GM18867 (cell line): ENCODE results near the gene BLTP3A.
"Not testable (repeated sequence)": the region's sequence is repeated elsewhere in the genome, so short reads cannot be mapped to it uniquely, and the experiment has no call there.

ENCODE experiments used
- ATAC-seq: cut with Tn5 transposase; IDR thresholded peaks from one replicate; pipeline ENCODE4 v1.9.1; 2021; ENCODE audit warnings: mild to moderate bottlenecking, moderate library complexity; ENCODE audit not compliant: unreplicated experiment

The BLTP3A gene

DNA sequence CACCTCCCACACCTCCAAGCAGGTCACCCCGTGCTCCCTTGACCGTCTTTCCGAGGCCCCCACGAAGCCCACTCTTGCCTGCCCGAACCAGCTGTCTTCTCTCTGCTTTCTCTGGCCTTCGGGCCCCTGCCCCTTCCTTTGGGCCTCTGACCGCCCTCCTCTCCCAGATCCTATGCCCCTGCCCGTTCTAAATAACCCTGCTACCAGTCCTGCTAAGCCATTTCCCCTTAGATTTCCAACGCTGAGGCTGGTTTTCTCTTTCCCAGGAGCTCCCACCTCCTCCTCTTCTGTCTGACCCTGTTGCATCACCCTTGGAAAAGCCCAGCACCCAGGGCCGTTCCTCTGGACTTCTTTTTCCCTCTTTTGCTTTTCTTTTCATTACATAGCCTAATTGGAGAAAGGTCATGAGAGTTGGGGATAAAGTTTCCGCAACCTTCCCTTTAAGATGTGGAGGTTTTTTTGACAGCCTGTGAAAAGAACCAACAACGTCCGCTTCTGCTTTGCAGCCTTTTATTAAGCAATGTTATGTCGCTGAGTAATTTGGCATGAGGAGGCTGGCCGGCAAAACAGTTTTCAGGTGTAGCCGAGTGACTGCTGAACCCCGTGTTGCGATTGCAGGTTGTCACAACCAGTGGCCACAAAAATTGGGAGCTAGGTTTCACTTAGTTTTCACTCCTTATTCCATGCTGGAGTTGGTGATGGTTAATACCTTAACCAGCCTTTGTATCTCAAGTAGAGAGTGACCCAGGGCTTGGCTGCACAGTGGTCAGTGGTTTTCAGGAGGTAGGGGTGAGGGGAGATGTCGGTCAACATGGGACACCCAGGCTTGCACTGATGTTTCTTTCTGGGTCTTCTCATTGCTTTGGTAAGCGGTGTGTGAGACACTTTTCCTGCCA is 970 bp downstream of the BLTP3A start:
- ATAC-seq, result peak; percentile 10

DNA sequence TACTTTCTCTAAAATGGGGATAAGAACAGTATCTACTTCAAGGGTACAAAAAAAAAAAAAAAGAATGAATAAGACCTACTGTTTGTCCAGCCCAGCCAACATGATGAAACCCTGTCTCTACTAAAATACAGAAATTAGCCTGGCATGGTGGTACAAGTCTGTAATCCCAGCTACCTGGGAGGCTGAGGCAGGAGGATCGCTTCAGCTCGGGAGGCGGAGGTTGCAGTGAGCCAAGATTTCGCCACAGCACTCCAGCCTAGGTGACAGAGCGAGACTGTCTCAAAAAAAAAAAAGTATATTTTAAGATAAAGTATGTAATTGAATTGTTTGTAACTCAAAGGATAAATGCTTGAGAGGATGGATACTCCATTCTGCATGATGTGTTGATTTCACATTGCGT is 2.0 kb downstream of the BLTP3A start:
- ATAC-seq, result no peak

DNA sequence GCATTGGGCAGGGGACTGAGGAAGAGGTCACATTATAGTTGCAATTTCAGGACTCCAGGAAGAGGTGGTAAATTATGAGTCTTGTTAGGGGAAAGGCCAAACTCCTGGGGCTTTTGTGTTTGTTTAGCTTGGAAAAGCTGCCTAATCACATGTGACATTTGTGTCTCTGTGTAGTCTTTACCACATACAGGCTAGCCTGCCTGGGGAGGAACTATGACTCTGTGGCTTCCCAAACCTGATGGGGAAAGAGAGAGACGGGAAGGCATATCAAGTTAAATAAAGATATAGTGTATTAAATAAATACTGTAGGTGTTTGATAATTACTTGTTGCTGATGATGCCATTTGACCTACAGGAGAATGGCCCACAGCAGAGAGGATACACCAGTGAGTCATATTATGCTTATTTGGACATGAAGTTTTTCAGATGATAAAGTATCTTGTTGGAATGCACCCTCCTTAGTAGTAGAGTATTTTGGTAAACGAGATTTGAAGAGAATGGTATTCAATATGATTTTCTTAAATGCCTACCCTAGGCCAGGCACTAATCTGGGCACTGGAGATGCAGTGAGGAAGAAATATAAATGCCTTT is 4.0 kb downstream of the BLTP3A start:
- ATAC-seq, result no peak

DNA sequence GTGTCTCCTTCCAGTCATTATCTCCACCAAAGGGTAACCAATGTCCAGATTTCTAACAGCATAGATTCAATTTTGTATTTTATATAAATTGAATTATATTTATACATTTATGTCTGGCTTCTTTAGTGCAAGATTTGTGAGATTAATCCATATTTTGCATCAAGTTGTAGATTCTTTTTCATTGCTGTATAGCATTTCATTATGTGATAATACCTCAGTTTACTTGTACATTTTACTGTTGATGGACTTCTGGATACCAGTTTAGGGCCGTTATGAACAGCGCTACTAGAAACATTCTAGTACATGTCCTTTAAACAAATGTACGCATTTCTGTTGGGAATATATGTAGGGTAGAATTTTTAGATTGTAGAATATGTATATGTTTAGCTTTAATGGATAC is 6.2 kb downstream of the BLTP3A start:
- no peak for ATAC-seq

DNA sequence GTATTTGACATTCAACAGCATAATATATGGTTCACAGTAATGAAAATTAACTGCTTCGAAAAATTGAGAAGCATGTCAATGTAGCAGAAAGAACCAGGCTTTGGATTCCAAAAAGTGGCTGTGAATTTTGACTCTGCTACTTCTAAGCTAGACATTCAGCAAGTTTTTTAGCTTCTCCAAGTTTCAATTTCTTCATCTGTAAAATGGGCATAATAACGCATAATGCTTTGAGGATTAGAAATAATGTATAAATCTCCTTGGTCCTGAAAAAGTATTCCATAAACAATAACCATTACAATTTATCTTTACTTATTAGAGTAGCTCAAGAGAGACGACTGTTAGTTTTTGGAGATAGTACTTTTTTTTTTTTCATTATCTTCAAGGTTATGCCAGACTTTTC is 7.7 kb downstream of the BLTP3A start:
- ATAC-seq, result no peak

DNA sequence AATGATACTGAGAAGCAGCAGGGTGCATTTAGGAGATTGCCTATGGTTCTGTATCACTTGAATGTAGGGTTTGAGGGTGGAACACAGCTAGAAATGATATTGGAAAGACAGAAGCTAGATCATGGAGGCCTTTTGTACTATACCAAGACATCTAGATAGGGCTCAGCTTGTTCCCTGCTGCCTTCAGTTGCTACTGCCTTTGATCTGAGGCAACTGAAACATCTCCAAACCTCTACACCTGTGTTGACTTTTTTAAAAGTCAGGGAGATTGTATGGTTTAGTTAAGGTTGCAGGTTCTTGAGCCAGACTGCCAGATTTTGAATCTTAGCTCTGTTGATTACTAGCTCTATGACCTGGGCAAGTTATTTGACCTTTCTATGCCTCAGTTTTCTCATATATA is 12.7 kb downstream of the BLTP3A start:
- no peak for ATAC-seq

DNA sequence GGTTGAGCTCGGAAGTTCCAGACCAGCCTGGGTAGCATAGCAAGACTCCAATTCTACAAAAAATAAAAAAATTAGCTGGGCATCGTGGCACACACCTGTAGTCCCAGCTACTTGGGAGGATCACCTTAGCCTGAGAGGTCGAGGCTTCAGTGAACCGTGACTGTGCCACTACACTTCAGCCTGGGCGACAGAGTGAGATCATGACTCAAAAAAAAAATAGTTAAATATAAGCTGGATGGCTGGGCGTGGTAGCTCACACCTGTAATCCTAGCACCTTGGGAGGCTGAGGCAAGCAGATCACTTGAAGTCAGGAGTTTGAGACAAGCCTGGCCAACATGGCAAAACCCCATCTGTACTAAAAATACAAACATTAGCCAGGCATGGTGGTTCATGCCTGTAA is 13.2 kb downstream of the BLTP3A start:
- not testable (repeated sequence) for ATAC-seq

DNA sequence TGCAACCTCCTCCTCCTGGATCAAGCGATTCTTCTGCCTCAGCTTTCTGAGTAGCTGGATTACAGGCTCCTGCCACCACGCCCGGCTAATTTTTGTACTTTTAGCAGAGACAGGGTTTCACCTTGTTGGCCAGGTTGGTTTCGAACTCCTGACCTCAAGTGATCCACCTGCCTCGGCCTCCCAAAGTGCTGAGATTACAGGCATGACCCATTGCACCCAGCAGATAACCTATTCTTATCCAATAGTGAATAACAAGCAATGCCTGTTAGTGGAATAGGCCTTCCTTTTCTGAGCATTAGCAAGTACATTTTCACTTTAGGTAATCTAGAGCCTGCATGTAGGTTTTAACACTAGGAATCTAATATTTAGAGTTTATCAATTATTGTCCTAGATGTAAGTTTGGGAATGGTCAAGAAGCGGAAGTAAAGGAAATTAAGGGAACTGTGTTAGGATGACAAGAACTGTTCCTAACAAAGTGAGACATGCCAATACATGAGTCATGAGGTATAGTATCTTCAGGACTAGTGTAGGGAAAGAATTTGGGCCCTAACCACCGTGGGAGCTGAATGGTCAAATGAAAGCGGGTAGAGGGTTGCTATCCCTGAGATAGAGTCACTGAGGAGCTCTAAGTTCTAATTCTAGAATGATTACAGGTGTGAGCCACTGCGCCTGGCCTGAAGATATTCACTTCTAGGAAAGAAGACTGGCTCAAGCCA is 15.0 kb downstream of the BLTP3A start:
- no peak for ATAC-seq

DNA sequence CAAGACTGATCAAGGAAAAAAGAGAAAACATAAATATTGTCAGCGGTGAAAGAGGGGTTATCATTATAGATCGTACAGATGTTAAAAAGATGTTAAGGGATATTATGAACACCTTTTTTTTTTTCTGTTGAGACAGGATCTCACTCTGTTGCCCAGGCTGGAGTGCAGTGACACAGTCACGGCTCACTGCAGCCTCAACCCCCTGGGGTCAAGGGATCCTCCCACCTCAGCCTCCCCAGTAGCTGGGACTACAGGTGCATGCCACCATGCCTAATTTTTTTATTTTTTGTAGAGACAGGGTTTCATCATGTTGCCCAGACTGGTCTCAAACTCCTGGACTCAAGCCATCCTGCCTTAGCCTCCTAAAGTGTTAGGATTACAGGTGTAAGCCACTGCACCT is 16.6 kb downstream of the BLTP3A start:
- not testable (repeated sequence) for ATAC-seq

DNA sequence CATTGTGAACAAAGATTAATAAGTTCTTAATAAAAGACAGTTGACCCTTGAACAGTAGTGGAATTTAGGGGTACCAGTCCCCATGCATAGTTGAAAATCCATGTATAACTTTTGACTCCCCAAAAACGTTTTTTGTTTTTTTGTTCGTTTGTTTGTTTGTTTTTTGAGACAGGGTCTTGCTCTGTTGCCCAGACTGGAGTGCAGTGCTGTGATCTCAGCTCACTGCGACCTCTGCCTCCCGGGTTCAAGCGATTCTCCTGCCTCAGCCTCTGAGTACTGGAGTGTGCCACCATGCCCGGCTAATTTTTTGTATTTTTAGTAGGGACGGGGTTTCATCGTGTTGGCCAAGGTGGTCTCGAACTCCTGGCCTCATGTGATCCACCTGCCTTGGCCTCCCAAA is 17.5 kb downstream of the BLTP3A start:
- not testable (repeated sequence) for ATAC-seq

DNA sequence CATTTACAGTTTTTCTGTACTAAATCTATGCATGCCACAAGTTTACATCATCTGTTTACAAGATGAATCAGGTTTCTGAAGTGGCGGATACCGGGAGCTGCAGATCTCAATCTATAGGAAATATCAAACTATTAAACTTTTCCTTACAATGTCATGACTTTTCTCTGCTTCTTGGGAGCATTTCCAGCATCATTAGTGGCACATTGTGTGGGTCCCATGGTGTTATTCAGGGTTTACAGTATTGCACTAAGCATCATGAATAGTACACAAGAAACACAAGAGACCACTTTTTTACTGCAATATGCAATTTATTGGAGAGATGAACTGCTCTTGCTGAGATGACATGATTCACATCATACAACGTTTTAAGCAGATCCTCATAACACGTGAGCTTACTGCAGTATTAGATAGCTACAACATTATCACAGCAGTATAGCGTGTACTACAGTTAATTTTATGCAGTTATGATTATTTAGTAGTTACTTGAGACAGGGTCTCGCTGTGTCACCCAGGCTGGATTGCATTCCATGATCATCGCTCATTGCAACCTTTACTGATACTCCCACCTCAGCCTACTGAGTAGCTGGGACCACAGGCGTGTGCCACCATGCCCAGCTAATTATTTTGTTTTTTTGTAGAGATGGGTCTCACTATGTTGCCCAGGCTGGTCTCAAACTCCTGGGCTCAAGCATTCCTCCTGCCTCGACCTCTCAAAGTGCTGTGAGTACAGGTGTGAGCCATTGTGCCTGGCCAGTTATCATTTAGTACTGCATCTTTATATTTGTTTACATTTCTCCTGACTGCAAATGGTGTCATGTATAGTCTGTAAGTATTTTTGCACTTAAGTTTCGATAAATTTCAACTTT is 18.4 kb downstream of the BLTP3A start:
- no peak for ATAC-seq

DNA sequence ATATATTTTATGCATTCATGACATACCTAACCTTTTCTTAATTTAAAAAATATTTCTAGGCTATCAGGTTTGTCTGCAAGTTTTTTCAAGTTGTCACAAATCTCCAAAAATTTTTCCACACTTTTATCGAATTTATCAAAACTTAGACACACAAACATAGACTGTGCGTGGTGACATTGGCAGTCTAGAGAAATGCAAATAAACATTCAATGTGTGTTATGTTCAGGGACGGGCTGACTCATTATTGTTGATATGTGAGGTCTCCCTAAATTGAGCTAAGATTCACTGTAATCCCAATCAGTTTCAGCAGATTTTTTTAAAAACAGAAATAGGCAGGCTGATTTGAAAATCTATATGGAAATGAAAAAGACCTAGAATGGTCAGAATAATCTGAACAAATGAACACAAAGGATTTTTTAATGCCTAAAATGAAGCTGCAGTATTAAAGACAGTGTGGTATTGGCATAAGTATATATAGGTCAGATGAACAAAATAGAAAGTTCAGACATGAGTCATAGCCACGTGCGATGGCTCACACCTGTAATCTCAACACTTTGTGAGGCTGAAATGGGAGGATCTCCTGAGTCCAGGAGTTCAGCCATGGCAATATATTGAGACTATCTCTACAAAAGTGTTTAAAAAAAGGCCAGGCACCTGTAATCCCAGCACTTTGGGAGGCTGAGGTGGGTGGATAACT is 19.2 kb downstream of the BLTP3A start:
- peak; percentile 90 for ATAC-seq

DNA sequence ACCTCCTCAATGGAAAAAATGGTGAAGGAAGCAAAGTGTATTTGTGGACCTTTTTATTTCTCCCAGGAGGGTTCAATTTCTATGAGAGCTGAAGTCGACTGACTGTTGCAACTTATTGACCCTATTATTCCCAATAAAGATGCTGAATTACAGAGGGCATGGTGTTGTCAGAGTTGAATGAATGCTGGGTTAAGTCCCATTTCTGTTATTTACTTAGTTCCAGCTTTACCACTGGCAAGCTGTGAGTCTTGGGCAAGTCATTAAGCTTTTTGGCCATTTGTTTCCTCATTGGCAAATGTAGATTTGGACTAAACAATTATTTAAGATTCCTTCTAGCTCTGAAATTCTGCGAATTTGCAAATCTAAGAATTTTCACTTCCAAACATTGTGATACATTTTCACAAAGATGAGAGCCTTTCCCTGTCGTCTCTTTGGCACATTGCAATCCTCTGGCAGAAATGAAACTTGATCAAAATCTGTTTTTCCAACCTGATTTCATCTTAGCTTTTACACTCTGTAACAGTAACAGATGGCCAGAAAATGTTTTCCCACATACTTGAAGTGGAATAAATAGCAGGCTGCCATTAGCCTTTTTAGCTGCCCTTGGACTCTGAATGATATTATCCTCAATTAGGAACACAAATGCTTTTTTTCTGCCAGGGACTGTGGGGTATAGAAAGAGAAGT is 21.3 kb downstream of the BLTP3A start:
- no peak for ATAC-seq

DNA sequence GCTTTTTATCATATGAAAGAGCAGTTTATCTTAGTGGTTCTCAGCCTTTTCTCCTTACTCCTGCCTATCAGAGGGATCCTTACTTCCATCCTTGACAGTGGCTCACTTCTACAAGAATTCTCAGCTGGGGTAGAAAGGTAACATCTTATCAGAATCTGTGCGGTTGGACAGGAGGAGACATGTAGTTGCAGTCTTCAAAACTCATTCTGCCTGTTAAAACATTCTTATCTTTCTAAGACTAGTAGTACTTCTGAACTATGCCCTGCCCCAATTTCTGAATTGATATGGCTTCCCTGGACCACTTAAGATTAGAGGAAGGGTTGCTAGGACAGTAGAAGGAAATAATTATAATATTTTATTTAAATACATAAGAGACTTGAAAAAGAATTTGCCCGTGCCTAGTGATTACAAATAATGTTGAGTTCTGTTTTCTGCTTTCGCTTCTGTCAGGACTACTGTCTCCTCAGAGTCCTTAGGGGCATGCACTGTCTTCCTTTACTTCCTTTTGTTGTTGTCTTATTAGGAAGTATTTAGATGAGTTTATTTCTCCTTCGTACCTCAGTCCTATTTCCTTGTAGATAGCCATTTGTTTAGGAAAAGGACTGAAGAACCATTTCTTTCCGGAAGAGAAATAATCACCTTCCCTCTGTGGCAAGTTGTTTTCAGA is 24.9 kb downstream of the BLTP3A start:
- ATAC-seq, result no peak

DNA sequence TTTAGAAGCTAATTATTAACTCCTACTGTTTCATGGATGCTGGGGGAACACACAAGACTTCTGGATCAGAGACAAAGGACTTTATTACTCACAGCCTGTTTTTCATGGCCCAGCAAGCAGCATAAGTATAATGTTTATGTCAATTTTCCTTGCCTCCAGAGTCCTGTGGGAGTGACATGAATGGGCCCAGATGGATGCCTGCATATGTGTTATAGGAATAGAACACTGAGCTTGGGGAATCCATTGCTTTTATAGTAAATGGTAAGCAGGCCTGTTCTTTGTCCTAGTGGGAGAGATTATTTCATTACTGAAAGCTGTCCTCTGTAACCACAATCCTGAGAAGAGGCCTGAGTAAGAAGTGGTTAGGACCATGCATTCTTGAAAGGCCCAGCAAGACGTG is 25.6 kb downstream of the BLTP3A start:
- ATAC-seq, result no peak

DNA sequence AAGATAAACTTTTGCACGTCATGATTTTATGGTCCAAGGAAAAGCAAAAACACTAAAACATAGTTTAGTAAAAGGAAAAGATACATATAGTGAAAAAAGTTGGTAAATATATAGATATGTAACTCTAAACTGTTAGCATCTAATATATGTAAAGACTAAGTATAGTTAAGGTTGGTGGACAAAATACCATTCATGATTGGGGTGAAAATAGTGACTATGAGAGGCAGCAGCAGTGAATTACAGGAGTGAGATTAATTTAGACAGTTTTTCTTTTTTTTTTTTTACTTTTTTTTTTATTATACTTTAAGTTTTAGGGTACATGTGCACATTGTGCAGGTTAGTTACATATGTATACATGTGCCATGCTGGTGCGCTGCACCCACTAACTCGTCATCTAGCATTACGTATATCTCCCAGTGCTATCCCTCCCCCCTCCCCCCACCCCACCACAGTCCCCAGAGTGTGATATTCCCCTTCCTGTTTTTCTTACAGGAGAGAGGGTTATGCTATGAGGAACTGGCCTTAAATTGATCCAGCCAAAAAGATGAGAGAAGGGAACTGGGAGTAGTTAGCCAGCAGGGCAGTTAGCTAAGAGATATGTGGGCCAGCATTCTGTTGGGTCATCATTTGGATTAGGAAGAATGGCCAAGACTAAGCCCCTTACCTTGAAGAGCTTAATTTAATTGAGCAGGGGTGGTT is 27.1 kb downstream of the BLTP3A start:
- not testable (repeated sequence) for ATAC-seq

DNA sequence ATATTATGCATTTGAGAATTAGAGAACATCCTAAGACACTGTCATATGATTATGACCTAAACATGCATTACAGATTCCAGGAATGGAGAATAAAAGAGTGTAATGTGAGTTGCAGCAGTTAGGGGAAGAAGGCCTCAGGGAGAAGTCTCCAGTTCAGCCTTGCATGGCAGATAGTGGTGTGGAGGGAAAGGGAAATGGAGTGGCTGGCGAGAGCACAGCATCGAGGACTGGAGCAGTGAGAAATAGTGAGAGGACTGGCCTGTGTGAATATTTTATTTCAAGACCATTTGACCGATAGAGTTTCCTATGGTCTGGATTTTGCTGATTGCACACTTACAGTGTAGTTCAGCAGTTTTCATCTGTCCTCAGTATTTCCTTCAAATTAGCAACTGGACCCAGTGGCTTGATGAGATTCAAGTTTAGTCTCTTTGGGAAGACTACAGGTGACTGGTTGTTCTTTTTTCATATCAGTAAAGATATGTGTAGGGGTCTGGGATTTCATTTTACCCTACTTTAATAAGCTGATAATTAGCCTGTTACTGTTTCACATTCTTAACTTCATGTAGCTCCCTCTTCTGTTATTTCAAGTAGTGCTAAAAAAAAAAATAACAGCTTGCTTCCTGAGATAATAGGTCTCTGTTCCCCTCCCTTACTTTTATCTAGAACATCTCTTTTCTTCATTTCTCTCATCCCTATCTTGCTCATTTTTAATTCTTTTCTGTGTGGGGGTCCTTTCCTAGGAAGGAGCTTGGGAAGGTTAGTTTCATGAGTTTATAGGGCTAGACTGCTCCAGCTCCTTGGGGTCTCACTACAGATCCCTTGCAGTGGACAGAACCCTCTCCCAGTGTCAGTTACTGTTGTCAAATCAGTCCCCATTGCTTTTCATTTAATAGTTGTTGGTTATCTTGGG is 27.9 kb downstream of the BLTP3A start:
- no peak for ATAC-seq

DNA sequence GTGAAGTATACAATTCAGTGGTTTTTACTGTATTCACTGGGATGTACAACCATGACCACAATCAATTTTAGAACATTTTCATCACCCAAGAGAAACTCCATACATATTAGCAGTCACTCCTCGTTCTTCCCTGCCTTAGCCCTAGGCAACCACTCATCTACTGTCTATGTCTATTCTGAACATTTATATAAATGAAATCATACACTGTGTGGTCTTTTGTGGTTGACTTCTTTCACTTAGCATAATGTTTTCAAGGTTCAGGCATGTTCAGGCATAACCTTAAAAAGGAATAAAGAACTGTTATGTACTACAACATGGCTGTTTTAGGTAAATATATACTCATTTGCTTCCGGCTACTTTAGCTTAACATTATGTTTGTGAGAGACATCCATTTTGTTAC is 37.3 kb downstream of the BLTP3A start:
- ATAC-seq, result no peak
